ENCODE results near the gene CHAF1A.

The CHAF1A gene

DNA sequence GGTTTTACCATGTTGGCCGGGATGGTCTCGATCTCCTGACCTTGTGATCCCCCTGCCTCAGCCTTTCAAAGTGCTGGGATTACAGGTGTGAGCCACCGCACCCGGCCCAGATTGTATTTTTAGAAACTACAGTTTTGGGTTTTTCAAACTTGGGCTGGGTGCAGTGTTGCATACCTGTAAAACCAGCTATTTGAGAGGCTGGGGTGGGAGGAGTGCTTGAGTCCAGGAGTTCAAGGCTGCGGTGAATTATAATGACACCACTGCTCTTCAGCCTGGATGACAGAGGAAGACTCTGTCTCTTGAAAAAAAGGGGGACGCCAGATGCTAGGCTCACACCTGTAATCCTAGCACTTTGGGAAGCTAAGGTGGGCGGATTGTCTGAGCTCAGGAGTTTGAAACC is 4.2 kb downstream of the CHAF1A start:
- no peak for DNase-seq

DNA sequence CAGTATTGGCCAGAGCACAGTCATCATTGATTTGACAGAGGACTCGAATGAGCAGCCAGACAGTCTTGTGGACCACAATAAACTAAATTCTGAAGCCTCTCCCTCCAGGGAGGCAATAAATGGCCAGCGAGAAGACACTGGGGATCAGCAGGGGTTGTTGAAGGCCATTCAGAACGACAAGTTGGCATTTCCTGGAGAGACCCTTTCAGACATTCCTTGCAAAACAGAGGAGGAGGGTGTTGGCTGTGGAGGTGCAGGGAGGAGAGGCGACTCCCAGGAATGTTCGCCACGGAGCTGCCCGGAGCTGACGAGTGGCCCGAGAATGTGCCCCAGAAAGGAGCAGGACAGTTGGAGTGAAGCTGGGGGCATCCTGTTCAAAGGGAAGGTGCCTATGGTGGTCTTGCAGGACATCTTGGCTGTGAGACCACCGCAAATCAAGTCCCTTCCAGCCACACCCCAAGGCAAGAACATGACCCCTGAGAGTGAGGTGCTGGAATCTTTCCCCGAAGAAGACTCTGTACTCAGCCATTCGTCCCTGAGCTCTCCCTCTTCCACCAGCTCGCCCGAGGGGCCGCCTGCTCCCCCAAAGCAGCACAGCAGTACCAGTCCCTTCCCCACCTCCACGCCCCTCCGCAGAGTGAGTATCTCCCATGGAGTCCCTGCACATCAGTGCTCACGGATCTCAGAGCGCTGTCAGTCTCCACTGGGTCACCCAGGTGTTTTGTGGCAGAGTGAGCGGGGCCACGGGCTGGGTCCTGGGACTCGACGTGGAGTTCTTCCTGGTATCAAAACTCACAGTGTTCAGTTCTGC is 6.9 kb downstream of the CHAF1A start:
- DNase-seq = no peak

DNA sequence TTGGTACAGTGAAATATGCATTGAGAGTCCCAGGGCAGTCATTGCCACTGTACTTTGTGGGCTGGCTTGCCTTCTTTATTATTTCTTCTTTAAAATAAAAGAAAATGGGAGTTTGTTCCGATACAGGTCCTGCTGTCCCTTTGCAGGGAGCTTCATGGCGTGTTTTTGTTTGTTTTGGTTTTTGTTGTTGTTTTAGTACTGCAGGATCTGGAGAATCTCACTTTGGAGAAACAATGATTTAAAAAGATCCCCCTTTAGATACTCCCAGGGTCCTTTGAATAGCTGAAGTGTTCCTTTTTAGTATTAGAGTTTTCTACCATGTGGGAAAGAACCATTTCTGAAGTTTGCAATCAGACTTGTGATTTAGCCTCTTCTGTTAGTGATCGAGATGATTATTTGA is 11.1 kb downstream of the CHAF1A start:
- no peak for DNase-seq

DNA sequence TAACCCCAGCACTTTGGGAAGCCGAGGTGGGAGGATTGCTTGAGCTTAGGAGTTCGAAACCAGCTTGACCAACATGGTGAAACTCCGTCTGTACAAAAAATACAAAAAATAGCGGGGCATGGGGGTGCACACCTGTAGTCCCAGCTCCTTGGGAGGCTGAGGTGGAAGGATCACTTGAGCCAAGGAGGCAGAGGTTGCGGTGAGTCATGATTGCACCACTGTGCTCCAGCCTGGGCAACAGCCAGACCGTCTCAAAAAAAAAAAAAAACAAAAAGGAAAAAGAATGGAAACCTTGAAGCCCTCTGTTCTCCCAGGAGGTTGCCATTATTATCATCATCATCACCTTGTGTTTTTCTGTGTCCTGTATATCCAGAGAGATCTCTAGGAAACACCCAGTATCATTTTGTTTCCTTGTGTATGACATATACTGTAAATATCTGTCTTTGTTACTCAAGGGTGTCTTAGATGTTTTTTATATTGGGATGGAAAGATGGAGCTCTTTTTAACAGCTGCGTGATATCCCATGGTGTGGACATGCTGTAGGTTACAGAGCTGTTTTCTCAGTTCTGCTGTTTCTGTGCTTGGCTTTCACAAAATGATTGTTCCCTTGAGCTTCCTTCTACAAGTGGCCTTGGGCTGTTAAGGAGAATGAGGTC is 11.8 kb downstream of the CHAF1A start:
- no peak for DNase-seq

DNA sequence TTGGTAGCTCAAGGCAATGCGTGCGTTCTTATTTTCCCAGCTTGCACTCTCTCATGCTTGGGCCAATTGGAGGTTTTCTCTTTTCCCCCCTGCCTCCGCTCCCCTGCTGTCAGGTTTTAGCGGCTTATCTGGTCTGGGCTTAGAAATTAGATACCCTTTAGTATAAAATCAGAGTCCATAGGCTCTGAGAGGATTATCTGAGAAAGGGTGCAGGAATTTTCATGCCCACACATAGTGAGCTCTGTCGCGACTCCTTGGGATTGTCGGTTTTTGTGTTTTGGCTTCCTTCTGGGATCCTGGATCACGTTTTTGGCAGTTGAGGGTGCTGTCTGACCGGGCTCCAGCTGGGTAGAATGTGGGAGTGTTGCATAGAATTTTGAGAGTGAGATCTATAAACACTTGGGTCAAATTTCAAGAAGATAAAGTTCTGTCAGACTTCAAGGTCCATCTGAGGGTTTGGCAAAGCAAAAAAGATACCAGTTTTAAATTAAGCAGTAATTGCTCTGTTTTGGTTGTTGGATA is 12.4 kb downstream of the CHAF1A start:
- DNase-seq = no peak

DNA sequence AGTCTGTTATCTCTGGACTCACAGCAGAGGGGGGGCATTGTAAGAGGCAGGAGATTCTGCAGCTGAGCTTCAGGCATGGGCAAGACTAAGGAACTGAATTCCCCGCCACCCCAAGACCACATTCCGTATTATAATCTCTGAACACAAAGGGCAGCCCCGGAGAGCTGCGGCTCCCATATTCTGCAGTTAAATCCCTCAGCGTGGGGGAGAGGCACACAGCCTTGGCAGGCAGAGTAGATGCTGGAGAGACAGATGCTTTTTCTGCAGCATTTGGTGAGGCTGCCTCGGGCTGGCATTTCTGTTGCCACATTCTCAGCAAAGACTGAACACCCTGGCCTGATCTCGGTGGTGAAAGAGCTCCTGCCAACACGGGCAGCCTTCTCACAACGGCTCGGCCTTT is 12.9 kb downstream of the CHAF1A start:
- no peak for DNase-seq

DNA sequence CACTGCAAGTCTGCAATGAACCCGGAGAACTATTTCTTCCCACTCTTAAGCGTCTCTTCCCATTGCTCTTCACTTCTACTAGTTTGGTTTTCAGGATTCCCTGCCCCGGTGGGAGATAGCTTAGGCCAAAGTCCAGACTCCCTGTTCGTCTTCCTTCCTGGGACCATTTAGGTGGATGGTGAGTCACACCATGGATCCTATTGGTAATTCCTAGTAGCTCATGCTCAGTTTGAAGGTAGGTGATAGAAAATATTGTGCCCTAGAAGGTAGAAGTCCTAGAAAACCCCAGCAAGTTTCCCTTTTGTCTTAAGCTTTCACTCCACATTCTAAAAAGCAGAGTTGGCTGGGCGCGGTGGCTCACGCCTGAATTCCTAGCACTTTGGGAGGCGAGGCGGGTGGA is 13.8 kb downstream of the CHAF1A start:
- DNase-seq = no peak

DNA sequence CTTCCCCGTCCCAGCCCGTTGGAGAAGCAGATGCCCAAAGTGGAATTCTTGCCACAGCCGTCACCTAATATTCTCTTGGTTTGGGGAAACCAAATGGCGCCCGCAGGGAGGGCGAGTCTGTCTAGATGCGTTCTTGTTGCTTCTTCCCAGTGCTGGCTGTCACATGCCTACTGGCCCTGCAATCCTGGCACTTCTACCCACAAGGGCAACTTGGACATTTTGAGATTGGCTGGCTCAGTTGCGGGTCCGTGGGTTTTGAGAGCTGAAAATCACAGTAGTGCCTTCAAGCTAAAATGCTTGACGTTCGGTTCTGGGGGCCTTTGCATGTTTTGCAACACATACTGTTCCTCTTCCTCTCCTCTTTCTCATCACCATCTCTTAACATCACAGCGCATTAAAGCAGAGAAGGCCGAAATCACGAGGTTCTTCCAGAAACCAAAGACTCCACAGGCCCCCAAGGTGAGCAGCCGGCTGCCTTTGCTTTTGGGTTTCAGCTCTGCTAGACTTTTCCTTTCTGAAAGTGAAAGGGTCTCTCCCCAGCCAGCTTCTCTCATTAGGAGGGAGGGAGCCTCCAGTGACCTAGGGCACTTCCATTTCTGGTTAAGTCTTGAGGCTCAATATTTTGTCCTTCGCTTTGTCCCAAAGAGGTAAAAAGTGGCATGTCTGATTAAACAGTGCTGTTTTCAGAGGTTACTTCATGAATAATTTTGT is 21.1 kb downstream of the CHAF1A start:
- no peak for DNase-seq

DNA sequence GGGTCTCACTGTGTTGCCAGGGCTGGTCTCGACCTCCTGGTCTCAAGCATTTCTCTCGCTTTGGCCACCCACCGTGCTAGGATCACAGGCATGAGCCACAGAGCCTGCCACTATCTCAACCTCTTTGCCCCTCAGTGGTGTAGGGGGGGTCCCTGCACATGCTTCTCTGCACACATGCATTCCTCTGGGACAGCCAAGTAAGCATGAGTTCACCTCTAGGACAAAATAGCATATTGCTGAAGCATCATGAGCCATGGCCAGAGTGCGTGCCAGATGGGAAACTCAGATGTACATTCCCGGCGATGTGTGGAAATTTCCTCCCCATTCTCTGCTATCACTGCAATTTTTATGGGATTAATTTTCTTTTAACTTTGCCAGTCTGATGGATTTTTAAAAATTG is 23.1 kb downstream of the CHAF1A start:
- DNase-seq = no peak

DNA sequence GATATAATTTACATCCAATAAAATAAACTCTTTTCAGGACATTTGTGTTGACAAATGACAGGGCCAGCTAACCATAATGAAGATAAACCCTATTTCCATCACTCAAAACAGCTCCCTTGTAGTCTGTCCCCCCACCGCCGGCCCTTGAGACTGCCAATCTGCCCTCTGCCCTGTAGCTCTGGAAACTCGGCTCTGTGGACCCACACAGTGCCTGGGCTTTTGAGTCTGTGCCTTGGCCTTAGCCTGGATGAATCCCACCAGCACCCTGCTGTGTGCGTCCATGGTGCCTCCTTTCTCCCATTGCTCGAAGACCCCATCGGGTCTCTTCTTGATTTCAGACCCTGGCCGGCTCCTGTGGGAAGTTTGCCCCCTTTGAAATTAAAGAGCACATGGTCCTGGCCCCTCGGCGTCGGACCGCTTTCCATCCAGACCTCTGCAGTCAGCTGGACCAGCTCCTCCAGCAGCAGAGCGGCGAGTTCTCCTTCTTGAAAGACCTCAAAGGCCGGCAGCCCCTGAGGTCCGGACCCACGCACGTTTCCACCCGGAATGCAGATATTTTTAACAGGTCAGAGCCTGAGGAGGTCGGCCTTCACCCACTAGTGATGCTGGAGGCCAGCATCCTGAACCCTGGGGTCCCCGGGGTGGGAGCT is 26.0 kb downstream of the CHAF1A start:
- DNase-seq = no peak

DNA sequence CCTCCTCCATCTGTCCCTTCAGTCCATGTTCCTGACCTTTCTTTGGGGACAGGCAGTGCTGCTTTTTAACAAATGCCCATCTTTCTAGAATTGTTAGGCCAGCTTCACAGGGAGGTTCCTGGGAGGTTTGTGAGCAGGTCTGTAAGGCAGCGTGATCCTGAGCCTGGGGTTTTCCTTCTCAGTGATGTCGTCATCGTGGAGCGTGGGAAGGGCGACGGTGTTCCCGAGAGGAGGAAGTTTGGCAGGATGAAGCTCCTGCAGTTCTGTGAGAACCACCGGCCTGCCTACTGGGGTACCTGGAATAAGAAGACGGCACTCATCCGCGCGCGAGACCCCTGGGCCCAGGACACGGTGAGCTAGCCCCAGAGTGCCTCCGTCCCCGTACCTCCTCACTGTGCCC is 26.8 kb downstream of the CHAF1A start:
- no peak for DNase-seq

DNA sequence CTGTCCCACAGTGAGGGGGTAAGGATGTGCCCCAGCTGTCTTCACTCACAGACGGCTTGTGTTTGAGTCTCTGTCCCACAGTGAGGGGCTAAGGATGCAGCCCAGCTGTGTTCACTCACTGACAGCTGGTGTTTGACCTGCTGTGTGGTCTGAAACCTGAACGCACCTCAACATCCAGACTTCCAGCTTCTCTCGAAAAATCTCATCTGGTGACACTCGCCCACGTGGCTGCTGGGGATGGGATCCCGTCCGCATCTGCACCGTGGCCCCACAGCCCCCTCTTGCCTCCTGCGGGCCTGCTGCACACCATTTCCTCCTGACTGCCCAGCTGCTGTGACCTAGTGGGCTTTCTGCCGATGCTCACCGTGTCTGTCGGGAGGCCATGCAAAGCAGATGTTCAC is 27.3 kb downstream of the CHAF1A start:
- no peak for DNase-seq

DNA sequence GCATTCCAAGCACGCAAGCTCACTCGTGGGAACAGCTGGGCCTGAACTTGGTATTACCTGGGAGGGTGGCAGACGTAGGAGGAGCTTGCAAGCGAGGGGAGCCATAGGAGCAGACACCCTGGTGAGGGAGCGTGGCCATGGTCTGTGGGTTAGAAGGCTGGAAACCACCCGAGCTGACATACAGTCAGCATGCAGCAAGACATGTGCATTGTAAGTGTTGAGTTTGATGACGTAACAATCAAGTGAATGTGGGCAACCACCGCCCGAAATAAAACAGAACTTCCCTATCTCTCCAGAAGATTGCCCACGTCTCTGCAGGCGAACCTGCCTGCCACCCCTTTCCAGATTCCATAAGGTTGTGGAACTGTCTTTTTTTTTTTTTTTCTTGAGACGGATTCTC is 28.3 kb downstream of the CHAF1A start:
- DNase-seq = no peak

DNA sequence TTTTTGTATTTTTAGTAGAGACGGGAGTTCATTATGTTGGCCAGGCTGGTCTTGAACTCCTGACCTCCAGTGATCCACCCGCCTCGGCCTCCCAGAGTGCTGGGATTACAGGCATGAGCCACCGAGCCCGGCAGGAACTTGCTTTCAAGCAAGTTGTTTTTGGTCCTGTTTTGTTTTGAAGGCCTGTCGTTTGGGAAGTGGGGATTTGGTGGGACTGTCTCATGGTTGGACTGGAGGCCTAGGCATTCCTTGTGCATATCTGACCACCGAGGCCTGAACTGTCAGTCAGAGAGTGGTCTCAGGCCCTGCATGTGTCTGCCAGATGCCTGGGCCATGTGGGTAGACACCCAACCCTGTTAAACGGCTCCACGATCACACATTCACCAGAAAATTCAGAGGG is 28.9 kb downstream of the CHAF1A start:
- no peak for DNase-seq

DNA sequence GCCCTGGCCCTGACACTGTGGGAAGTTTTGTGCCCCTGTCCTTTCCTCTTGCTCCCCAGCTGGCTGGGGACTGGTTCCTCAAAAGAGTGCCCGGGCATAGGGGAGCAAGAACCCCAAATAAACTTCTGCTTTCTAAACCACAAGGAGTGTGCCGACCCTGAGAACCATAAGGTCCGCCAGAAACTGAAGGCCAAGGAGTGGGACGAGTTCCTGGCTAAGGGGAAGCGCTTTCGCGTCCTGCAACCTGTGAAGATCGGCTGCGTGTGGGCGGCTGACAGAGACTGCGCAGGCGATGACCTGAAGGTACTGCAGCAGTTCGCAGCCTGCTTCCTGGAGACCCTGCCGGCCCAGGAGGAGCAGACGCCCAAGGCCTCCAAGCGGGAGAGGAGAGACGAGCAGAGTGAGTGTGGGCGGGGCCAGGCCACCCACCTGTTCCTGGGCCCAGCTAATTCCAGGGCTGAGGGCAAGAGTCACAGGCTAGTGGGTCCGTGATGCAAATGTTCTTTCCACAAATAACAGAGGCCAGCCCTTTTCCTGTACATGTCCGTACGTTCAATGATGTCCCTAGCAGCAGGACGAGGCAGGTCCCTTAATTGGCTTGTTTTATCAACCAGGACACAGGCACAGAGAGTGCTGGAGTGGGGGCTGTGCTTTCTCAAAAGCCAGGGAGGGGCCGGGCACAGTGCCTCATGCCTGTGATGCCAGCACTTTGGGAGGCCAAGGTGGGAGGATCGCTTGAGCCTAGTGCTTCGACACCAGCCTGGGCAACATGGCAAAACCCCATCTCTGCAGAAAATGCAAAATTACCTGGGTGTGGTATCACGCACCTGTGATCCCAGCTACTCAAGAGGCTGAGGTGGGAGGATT is 29.6 kb downstream of the CHAF1A start:
- no peak for DNase-seq

DNA sequence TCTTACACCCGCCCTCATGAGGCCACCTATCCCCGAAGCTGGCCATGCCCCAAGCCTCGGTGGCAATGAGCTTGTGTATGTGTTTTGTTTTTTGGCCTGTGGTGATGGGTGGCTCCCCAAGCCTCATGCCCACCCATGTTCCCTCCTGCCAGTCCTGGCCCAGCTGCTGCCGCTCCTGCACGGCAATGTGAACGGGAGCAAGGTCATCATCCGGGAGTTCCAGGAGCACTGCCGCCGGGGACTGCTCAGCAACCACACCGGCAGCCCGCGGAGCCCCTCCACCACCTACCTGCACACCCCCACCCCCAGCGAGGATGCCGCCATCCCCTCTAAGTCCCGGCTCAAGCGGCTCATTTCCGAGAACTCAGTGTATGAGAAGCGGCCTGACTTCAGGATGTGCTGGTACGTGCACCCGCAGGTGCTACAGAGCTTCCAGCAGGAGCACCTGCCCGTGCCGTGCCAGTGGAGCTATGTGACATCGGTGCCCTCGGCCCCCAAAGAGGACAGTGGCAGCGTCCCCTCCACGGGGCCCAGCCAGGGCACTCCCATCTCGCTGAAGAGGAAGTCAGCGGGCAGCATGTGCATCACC is 30.6 kb downstream of the CHAF1A start:
- DNase-seq = no peak

DNA sequence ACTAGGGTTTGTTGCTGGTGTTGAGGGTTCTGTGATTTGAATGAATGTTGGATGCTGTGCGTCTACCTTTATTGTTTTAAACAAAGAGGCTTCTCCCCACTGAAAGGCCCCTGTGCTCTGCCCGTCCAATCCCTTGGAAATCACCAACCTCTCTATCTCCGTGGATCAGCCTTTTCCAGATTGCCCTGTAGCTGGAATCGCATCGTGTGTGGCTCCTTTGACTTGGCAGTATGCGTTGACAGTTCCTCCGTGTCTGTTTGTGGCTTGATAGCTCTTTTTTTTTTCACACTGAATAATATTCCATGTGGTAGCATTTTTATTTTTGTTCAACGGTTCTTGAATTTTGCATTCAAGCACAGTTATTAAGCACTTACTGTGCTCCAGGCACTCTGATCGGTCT is 32.0 kb downstream of the CHAF1A start:
- DNase-seq = no peak

DNA sequence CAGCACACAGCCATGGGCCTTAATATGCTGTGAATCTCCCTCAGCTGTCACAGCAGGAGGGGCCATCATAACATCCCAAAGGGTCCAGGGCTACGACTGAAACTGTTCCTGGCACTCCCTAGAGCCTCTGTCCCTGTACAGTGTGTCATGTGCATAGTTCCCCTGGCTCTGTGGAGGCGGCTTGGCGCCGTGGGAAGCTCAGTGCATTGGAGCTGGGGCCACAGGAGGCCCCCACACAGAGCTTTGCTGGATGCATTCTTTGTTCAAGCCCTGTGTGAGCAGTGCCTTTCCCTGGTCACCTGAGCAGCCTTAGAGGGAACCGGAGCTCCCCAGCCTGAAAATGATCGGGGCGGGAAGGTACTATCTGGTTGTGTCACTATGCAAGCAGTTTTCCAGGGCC is 33.8 kb downstream of the CHAF1A start:
- DNase-seq = no peak

DNA sequence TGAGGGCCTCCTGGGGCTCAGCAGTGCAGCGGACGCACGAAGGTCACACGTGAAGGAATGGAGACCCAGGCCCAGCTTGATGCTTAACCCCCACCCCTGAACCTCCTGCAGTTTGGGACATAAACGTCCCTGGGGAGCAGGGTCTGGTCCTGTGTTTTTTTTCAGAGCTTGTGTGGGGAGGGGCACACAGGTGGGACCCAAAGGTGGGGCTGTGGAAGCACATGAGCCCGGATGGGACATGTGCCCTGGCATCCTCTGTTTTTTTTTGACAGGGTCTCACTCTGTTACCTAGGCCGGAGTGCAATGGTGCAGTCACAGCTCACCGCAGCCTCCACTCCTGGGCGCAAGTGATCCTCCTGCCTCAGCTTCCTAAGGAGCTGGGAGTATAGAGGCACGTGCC is 34.7 kb downstream of the CHAF1A start:
- DNase-seq = no peak

DNA sequence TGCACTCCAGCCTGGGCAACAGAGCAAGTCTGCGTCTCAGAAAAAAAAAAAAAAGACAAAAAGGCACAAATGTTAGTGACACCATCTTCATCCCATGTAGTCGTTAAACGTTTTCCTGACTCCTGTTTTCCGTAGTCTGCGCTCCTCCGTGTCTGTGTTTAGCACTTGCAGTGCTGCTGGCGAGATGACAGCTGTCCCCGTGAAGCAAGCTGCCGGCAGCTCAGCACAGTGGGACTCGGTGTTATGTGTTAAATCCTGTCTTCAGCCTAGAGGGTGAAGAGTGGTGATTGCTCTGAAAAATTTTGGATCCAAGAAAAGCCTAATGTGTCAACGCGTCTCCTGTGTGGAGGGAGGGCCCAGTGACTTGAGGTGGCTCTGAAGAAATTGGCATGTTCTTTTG is 36.8 kb downstream of the CHAF1A start:
- DNase-seq = no peak

DNA sequence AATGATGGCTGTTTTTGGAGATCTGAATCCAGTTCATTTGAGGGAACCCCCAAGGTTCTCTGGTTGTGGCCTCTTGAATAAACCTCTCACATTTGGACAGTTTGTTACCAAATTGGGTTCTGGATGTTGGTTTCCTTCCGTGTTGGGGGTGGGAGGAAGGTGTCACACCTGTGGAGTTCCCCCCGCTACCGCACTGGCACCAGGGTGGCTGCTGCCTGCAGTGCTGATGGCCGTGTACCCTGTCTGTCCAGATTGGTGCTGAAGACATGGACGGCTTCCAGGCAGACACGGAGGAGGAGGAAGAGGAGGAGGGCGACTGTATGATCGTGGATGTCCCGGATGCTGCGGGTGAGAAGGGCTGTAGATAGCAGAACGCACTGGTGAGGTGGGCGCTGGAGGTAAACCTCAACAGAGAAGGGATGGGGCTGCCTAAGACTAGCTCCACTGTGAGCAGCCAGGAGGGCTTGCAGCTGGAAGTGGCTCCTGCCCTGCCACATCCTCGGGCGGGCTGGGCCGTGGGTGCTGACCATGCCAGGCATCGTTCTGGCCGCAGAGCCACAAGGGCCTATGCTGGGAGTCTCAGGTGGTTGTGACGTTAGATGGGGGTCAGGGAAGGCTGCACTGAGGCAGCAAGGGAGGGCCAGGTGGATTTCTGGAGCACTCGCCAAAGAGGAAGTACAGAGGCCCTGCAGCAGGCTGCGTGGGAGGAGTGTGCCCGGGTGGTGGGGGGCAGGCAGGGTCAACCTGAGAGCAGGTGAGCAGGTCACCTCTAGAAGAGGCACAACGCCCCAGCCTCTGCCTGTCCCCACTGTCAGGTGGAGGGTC is 39.8 kb downstream of the CHAF1A start:
- no peak for DNase-seq
